ENCODE data around the gene TMA7B. TPM values are rescaled to one million over a fixed set of nuclear protein-coding genes. Genes with fewer than 3 reads are reported as not detected.
"Not testable (repeated sequence)": the region's sequence is repeated elsewhere in the genome, so short reads cannot be mapped to it uniquely, and the experiment has no call there.

Gene TMA7B
- total RNA-seq, 1 donor from 2014 or later: not detected

- no peak for DNase-seq
Observed at GRCh38 chr22:39984746-39985145, 24.5 kb downstream of the TMA7B start.

DNA sequence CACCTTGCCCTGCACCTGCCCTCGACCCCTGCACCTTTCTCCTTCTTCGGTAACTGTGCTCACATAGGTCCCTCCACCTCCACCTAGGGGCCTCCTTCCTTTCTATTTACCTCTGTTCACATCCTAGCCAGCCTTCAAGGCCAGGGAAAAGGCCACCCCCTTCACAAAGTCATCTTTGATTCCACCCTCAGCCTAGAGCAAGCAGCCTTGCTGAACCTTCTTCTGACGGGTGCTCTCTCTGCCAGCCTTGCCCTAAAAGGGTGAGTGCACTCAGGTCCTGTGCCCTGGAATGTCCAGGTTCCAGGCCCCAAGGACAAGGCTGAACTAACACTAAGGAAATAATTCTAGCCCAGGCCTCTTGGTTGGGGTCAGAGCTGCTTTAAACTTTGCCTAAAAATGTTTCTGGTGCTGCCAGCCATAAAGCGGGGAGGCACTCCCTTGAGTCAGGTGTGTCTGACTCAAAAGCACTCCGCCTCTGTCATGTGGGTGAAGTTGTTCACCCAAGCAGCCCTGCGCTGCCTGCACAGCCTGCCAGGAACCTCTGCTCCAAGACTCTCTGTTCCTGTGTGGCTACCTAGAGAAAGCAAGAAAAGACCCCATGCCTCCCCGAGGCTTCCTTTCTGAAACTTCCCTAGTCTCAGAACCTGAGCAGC, 25.3 kb downstream of the TMA7B start:
- no peak for DNase-seq

DNA sequence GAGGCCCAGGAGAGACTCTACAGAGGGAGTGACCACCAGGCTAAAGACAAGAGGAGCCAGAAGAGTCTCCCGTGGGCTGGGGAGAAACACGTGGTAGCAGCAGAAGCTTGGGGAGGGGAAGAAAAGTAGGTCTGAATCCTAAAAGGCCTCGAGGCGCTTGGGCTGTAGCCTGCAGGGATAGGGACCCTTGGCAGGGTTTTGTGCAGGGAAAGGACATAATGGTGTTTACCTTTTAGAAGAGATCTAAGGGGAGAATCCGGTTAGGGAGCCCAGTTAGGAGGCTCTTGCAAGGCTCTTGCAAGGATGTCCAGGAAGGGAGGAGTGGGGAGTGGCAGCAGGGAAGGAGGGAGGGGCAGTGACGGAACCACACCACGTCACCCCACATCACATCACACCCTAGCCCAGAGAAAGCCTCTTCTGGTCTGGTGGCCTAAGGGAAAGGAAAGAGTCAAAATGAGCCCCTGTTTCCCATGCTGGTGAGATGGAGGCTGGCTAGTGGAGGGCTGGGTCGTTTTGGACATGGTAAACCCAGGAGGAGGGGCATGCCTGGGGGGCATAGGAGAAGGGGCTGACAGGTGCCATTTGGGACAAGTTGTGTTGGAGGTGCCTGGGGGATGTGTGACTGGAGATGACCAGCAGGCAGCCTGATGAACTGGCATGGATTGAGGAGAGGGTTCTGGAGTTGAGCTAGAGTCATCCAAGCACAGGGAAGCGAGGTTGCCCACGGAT, 28.4 kb downstream of the TMA7B start:
- no peak for DNase-seq

- no peak for DNase-seq
Observed at GRCh38 chr22:39989633-39990032, 29.4 kb downstream of the TMA7B start.

- no peak for DNase-seq
Observed at GRCh38 chr22:39990686-39991085, 30.5 kb downstream of the TMA7B start.

DNA sequence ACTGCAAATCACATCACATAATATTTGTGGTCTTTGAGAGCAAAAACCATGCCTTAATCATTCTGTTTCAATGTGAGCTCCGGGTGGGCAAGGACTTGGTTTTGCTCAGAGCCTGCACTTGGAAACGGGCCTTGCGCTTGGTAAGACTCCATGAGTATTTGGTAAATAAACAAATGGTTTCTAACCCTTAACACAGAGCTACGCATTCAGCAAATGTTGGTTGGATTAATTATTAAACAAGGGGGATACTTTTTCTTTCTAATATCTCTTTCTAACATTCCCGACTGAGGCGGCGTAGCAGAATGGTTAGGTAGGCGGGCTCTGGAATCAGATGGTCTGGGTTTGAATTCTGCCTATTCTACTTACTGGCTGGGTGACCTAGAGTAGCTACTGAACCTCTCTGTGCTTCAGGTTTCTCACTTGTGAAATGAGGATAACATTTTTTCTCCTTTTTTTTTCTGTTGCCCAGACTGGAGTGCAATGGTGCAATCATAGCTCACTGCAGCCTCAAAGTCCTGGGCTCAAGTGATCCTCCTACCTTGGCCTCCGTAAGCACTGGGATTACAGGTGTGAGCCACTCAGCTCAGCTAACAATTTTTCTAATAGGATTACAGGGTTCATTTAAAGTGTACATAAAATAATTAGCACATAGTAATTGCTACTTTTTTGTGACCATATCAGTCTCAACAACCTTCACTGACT, 31.1 kb downstream of the TMA7B start:
- DNase-seq: no peak

- DNase-seq: no peak
Observed at GRCh38 chr22:39992088-39992826, 32.1 kb downstream of the TMA7B start.

GRCh38 chr22:39992894-39993293, 32.7 kb downstream of the TMA7B start:
- DNase-seq: not testable (repeated sequence)

- DNase-seq: no peak
Observed at GRCh38 chr22:39994041-39994565, 33.9 kb downstream of the TMA7B start.

GRCh38 chr22:39994566-39995392, 34.6 kb downstream of the TMA7B start, which contains the start of gene FAM83F:
Gene FAM83F, plus strand, starts transcription at chr22:39994954. Its CDS starts 89 bp downstream, at chr22:39995043.
- DNase-seq: no peak

- no peak for DNase-seq
Observed at GRCh38 chr22:39995393-39996252, 35.4 kb downstream of the TMA7B start.

GRCh38 chr22:39996732-39997131, 36.5 kb downstream of the TMA7B start:
- DNase-seq: no peak

DNA sequence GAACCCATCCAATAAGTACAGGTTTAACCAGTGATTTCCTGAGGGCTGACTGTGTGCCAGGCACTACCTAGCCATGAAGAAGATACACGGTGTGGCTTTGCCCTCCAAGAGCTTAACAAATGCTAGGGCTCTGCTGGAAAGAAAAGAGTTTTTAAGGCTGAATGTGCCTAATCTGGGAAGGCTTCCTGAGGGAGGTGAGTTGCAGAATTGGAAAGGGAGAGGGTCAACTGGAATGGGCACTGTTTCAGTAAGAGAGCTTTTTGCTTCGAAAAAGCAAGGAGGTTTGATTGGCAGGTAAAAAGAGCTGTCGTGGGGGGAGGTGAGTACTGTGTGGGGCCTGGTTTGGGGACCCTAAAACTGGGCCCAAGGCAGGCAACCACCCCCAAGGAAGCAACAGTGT, 37.2 kb downstream of the TMA7B start:
- DNase-seq: no peak

- DNase-seq: no peak
Observed at GRCh38 chr22:39997939-39998726, 37.9 kb downstream of the TMA7B start.

DNA sequence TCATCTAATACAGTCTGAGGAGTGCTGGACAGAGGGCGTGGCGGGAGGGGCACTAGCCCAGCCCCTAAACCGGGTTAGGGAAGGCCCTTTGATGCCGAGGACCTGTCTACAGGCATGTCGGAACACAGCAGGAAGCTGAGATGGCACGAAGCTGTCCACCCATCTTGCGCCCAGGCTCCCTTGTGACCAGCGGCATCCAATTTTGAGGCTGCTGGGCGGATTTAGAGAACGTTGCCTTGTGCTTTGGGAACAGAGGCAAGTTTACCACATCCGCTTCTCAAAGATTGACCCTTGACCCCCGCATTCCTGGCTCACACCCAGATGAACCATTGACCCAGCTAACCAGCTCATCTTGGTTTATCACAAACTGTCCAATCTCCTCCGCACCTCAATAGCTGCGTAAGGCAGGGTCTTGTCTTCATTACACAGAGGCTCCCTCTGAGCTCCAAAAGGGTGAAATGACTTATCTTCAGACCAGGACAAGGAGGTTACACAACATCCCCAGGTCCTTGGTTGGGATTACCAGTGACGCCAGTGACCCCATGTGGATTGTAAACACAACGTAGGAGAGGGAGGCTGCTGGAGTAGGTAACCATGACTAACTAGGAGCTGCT, 39.1 kb downstream of the TMA7B start:
- DNase-seq: no peak

DNA sequence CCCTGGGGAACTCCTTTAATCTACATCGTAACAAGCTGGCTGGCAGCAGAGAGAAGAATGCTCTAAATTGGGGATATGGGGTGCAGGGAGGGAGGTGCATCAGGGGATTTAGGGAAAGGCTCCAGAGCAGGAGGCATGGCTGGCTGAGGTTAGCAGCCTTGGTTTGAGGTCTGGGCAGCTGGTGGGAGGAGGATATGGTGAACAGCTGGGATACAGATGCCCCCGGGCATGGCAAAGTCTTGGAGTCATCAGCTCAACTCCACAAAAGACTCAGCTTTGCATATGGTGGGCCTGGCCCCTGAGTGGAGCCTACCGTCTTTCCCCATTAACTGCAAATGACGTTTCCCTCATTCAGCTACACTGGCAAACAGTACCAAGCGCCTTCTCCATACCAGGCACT, 40.0 kb downstream of the TMA7B start:
- DNase-seq: no peak

GRCh38 chr22:40001106-40001505, 40.9 kb downstream of the TMA7B start:
- DNase-seq: no peak

DNA sequence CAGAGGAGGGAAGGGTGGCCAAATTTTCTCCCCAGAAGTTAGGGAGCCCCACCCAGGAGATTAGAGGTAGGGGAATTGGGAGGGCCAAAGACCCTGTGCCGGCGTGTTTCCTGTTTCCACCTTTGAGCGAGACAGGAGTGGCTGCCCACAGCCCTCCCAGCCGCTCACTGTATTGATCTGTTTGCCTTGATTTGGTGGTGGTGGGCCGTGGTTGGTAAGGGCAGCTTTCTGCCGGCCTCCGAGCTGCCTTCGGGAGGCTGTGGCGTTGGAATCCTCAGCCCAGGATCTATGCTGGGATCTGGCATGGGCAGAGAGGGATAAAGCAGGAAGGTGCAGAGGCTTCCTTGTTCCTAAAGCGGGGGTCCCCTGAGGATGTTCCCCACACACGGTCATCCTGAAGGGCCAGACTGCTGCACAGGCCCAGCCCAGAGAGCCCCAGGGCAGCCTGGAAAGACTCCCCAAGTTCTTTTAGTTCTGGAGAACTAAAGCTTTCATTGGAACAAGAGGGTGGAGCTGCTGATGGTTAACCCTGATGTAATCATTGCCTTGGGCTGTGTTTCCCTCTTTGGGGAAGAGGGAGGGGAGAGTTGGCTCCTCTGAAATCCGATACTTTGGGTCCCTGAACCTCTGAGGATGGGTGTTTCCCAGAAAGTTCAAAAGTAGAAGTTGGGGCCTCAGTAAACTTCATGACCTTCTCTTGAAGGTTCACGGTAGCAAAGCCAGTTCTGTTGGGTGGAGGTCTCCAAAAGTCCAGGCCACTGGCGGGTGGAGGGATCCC, 41.8 kb downstream of the TMA7B start:
- DNase-seq: no peak

All from occipital lobe (tissue), 2 donors.